BE2C (cell line): Measurements from ENCODE around the gene KIF7.

Experiments
- DNase-seq: peaks from one replicate; pipeline ENCODE4 v3.0.0-alpha.2; 2020
- H3K27me3 ChIP-seq: fragments of 250-450 bp; sonication (Bioruptor Pico); 2 replicates; pipeline ENCODE4 v1.5.1; 2020; ENCODE audit warnings: mild to moderate bottlenecking
- H3K36me3 ChIP-seq: fragments of 250-450 bp; sonication (Bioruptor Pico); 2 replicates; pipeline ENCODE4 v1.5.1; 2020; ENCODE audit warnings: mild to moderate bottlenecking
- H3K4me1 ChIP-seq: fragments of 250-450 bp; sonication (Bioruptor Pico); 2 replicates; pipeline ENCODE4 v1.5.1; 2020
- H3K4me3 ChIP-seq: 2 replicates; pipeline ENCODE4 v1.5.1; 2011; ENCODE audit warnings: low read depth, low read length
- H3K9me3 ChIP-seq: fragments of 250-450 bp; sonication (Bioruptor Pico); 2 replicates; pipeline ENCODE4 v1.5.1; 2020
- TF ChIP-seq, protein P1 (sequence below): IDR thresholded peaks from 2 replicates; pipeline ENCODE4 v1.5.1; 2012; ENCODE audit warnings: mild to moderate bottlenecking, low read depth, low read length

The KIF7 gene

DNA sequence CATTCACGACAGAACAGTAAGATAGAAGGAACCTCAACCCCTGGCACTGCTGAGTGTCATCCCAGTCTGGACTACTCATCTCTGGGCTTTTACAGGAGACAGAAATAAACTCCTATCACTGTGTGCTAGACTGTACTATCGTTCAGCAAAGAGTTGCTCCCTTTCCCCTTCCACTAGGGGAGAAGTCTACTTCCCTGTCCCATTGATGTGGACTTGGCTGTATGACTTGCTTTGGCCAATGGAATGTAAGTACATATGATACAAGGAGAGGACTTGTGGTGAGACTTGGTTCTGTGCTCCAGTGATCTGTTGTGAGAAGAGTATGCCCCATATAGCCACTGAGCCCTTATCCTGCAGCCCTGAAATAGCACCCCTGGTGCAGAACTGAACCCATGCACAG is 5.3 kb upstream of the KIF7 start:
- no peaks in the 10 kb centered on the region for H3K27me3 ChIP-seq
- TF ChIP-seq, protein P1, sequence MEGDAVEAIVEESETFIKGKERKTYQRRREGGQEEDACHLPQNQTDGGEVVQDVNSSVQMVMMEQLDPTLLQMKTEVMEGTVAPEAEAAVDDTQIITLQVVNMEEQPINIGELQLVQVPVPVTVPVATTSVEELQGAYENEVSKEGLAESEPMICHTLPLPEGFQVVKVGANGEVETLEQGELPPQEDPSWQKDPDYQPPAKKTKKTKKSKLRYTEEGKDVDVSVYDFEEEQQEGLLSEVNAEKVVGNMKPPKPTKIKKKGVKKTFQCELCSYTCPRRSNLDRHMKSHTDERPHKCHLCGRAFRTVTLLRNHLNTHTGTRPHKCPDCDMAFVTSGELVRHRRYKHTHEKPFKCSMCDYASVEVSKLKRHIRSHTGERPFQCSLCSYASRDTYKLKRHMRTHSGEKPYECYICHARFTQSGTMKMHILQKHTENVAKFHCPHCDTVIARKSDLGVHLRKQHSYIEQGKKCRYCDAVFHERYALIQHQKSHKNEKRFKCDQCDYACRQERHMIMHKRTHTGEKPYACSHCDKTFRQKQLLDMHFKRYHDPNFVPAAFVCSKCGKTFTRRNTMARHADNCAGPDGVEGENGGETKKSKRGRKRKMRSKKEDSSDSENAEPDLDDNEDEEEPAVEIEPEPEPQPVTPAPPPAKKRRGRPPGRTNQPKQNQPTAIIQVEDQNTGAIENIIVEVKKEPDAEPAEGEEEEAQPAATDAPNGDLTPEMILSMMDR: no peak
- H3K4me1 ChIP-seq: no peaks in the 10 kb centered on the region
- no peak overlapping the region for H3K4me3 ChIP-seq
- H3K9me3 ChIP-seq: no peaks in the 10 kb centered on the region
- DNase-seq: no peak
- H3K36me3 ChIP-seq: no peaks in the 10 kb centered on the region

DNA sequence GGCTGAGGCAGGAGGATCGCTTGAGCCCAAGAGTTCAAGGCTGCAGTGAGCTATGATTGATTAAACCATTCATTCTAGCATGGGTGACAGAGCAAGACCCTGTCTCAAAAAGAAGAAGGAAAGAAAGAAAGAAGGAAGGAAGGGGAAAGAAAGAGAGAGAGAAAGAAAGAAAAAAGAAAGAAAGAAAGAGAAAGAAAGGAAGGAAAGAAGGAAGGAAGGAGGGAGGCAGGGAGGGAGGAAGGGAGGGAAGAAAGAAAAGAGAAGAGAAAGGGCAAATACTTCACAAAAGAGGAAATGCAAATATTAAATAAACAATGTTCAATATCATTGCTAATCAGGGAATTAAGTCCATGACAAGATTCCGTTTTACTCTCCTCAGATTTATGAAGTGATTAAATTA is 4.0 kb upstream of the KIF7 start:
- Histone ChIP-seq H3K4me1 (no peaks in the 10 kb centered on the region), H3K36me3 (no peaks in the 10 kb centered on the region), H3K4me3 (no peak overlapping the region), H3K9me3 (no peaks in the 10 kb centered on the region), H3K27me3 (no peaks in the 10 kb centered on the region)
- TF ChIP-seq, protein P1: no peak
- no peak for DNase-seq

DNA sequence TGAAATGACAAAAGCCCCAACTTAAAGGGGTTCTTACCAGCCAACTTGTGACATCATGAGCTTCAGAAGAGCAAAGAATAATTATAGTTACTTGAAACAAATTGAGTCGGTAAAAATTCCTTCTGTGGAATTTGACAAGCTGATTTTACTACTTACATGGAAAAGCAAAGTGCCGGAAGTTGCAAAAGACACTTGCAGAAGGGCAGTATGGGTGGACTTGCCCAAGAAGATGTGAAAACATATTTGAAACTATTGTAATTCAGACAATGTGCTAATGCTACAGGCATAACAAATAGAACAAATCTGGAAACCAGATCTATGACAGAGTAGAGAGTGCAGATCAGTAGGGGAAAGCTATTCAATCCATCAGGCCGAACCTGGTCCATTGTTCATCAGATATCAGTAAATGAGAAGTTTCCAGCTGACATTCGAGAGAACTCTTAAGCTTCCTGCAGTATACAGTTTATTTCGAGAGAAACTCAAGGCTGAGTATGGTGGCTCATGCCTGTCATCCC is 2.5 kb upstream of the KIF7 start:
- Histone ChIP-seq H3K27me3 (no peaks in the 10 kb centered on the region), H3K4me1 (no peaks in the 10 kb centered on the region), H3K36me3 (no peaks in the 10 kb centered on the region), H3K9me3 (no peaks in the 10 kb centered on the region), H3K4me3 (no peak overlapping the region)
- no peak for DNase-seq
- TF ChIP-seq, protein P1: no peak

DNA sequence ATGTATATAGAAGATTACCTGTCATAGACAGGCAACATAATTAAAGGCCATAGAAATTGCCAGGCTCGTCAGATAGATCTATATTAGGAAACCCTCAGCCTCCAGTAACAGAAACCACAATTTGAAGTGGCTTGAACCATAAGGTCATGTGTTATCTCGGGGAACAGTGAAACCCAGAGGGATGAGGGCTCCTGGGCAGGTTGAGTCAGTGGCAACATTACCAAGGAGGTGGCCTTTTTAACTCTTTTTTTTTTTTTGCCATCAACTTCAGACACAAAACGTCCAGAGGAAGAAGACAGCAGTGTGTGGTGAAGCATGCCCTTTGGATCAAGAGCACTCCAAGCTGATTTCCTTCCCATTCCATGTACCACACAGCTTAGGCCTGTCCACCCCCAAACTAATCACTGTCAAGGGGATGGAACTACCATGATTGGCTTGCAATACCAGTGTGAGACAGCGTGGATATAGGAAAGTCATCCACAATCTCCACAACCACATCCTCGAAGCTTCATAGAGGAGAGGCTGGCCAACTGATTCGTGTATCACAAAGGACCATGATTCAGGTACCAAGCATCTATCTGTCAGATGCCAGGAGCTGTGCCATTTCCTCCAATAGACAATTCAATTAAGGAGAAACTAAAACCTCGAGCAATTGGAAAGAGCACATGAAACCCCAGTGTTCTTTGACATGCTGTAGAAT is 999 bp upstream of the KIF7 start:
- no peak for DNase-seq
- Histone ChIP-seq H3K4me3 (no peak overlapping the region), H3K36me3 (no peaks in the 10 kb centered on the region; the same call in 1 of the 2 replicates), H3K4me1 (no peaks in the 10 kb centered on the region), H3K27me3 (no peaks in the 10 kb centered on the region), H3K9me3 (no peaks in the 10 kb centered on the region)
- TF ChIP-seq, protein P1: no peak

DNA sequence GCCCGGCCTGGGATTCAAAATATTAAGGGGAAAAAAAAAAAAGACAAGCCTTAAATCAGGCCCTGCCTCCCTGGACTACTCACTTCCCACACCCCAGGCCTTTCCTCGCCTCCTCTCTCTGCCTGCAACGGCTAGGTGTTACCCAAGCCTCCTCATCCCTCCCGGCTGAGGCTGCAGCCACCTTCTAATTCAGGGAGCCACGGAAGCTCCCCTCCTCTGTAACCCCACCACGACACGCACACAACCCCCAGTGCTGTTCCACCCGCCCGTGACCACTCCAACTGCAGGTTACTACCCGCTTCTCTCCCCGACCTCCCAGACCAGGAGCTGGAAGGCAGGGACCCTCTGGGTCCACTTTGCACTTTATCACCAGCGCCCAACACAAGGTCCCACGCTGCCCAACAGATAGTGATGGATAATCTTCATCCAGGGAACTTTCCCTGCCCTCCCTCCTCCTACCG is 936 bp downstream of the KIF7 start:
- peak overlapping the region; percentile 72 for H3K4me3 ChIP-seq
- TF ChIP-seq, protein P1: no peak
- no peaks in the 10 kb centered on the region for H3K9me3 ChIP-seq
- DNase-seq: no peak
- H3K4me1 ChIP-seq: no peaks in the 10 kb centered on the region
- no peaks in the 10 kb centered on the region; the same call in 1 of the 2 replicates for H3K36me3 ChIP-seq
- H3K27me3 ChIP-seq: no peaks in the 10 kb centered on the region

DNA sequence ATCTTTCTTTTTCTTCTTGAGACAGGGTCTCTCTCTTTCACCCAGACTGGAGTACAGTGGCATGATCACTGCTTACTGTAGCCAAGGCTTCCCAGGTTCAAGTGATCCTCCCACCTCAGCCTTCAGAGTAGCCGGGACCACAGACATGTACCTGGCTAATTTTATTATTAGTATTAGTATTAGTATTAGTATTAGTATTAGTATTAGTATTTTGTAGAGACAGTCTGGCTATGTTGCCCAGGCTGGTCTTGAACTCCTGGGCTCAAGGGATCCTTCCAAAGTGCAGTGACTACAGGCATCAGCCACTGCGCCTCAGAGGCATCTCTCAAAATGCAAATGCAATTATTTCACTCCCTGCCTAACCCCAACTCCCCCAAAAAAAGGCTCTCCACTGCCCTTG is 1.7 kb downstream of the KIF7 start:
- DNase-seq: no peak
- Histone ChIP-seq H3K4me3 (no peak overlapping the region), H3K4me1 (no peaks in the 10 kb centered on the region), H3K36me3 (peaks cover 3% of the 10 kb centered on the region), H3K27me3 (no peaks in the 10 kb centered on the region), H3K9me3 (no peaks in the 10 kb centered on the region)
- TF ChIP-seq, protein P1: no peak
